ENCODE measurements around the gene RPS19.
A peak's percentile ranks its signal among the peaks of the same experiment; 100 is the strongest.

Gene RPS19

DNA sequence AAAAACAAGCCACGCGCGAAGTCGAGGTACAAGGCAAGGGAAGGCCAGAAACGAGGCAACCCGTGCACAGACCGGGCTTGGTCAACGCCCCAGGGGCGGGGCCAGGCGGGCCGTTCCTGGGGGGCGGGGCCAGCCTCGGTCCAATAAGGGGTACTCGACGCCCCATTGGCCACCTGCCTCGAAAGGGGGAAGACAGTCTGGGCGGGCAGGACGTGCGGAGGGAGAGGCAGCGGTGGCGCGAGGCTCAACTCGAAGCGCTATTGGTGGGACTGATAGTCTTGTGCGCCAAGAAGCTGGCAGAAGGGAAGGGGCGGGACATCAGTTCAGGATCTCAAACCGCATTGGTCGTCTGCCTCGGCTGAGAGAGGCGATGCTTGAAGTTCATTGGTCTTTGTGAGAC, 15.5 kb upstream of the RPS19 start, which contains the start of gene LYPD4:
LYPD4 (minus strand) TSS at position 83 of the 400 bp plus-strand sequence. CDS start 5,398 bp downstream, outside the sequence.
- Histone ChIP-seq H3K4me1 (ENCODE audit: insufficient read depth, low read length) (no peaks in the 10 kb centered on the region), H3K9ac (ENCODE audit: low read depth, low read length) (no peak within 1 kb of the TSS), H3K27me3 (ENCODE audit: insufficient read depth, low read length) (no peaks in the 10 kb centered on the region), H3K36me3 (ENCODE audit: insufficient read depth, low read depth, low read length) (no peaks in the 10 kb centered on the region), H3K27ac (ENCODE audit: low read length) (no peak within 1 kb of the TSS), H3K4me3 (ENCODE audit: low read length) (no peak within 1 kb of the TSS), H3K9me3 (ENCODE audit: insufficient read depth, low read depth, low read length) (no peaks in the 10 kb centered on the region)

DNA sequence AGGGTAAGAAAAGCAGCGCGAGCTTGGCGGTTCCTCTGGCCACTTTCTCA, 15.2 kb upstream of the RPS19 start, which contains the start of gene DMRTC2:
DMRTC2 (plus strand) TSS at position 42 of the 50 bp plus-strand sequence. CDS start 2,387 bp downstream, outside the sequence.
- H3K4me1 ChIP-seq (ENCODE audit: insufficient read depth, low read length): no peaks in the 10 kb centered on the region
- H3K27me3 ChIP-seq (ENCODE audit: insufficient read depth, low read length): no peaks in the 10 kb centered on the region
- no peaks in the 10 kb centered on the region for H3K36me3 ChIP-seq (ENCODE audit: insufficient read depth, low read depth, low read length)
- H3K9ac ChIP-seq (ENCODE audit: low read depth, low read length): no peak within 1 kb of the TSS
- H3K9me3 ChIP-seq (ENCODE audit: insufficient read depth, low read depth, low read length): no peaks in the 10 kb centered on the region
- no peak within 1 kb of the TSS for H3K27ac ChIP-seq (ENCODE audit: low read length)
- no peak within 1 kb of the TSS for H3K4me3 ChIP-seq (ENCODE audit: low read length)

DNA sequence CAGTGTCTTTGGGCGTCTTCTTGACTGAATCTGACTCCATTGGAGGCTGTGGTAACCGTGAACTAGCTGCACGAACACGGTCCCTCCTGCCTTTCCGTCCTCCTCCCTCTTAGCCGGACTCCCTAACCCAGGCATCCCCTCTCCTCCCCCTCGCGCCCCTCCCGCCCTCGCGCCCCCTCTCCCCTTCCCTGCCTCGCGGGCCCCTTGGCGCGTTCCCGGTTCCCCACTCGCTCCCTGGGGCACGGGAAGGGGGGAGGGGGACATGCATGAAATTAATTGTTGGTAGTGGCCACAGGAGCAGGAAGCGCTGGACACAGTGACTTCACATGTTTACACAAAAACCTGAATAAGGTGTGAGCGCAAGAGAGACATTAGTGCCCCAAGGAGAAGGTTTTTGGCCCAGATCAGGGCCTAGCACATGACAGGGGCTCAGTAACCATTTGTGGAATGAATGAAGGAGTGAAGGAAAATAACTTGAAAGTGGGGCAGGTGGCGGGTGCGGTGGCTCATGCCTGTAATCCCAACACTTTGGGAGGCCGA, 14.9 kb upstream of the RPS19 start:
- no peaks in the 10 kb centered on the region for H3K27me3 ChIP-seq (ENCODE audit: insufficient read depth, low read length)
- no peak overlapping the region for H3K9ac ChIP-seq (ENCODE audit: low read depth, low read length)
- H3K9me3 ChIP-seq (ENCODE audit: insufficient read depth, low read depth, low read length): no peaks in the 10 kb centered on the region
- no peaks in the 10 kb centered on the region for H3K4me1 ChIP-seq (ENCODE audit: insufficient read depth, low read length)
- no peaks in the 10 kb centered on the region for H3K36me3 ChIP-seq (ENCODE audit: insufficient read depth, low read depth, low read length)
- H3K4me3 ChIP-seq (ENCODE audit: low read length): no peak overlapping the region
- no peak overlapping the region for H3K27ac ChIP-seq (ENCODE audit: low read length)

DNA sequence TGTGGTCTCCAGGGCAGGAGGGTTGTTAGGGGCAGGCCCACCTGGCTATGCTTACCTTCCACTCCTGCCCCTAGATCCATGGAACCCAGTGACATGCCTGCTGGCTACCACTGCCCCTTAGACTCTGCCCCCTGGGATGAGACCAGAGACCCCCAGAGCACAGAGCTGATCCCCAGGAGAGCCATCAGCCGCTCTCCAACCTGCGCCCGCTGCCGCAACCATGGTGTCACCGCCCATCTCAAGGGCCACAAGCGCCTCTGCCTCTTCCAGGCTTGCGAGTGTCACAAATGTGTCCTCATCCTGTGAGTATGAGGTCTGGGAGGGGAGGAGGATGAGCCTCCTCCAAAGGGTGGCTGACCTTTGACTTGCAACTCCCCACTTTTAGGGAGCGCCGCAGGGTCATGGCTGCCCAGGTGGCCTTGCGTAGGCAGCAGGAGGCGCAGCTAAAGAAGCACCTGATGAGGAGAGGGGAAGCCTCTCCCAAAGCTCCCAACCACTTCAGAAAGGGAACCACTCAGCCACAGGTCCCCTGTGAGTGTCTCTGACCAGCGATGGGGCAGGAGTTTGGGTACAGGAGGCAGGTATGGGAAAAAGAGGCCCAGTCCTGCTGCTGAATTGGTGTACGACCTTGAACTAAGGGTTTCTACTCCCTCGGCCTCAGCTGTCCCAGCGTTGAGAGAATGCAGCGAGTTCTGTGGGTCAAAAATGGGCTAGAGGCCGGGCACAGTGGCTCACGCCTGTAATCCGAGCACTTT, 12.5 kb upstream of the RPS19 start:
- H3K27ac ChIP-seq (ENCODE audit: low read length): no peak overlapping the region
- peaks cover 5% of the 10 kb centered on the region; the same call in 1 of the 2 replicates for H3K4me1 ChIP-seq (ENCODE audit: insufficient read depth, low read length)
- no peaks in the 10 kb centered on the region for H3K27me3 ChIP-seq (ENCODE audit: insufficient read depth, low read length)
- H3K9me3 ChIP-seq (ENCODE audit: insufficient read depth, low read depth, low read length): no peaks in the 10 kb centered on the region
- H3K4me3 ChIP-seq (ENCODE audit: low read length): no peak overlapping the region
- no peaks in the 10 kb centered on the region for H3K36me3 ChIP-seq (ENCODE audit: insufficient read depth, low read depth, low read length)
- no peak overlapping the region for H3K9ac ChIP-seq (ENCODE audit: low read depth, low read length)

DNA sequence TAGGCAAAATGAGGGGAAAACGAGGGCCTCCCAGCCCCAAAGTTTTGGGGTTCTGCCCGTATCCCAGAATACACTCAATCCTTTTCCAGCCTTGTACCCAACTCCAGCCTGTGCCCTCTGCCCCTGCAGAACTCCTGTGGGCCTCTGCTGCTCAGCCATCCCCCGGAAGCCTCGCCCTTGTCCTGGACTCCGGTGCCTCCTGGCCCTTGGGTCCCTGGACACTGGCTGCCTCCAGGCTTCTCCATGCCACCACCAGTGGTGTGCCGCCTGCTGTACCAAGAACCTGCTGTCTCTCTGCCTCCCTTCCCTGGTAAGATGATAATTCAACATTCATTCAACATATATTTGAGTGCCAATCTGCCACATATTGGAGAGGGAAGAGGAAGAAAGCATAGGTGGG, 11.4 kb upstream of the RPS19 start:
- Histone ChIP-seq H3K4me1 (ENCODE audit: insufficient read depth, low read length) (peaks cover 5% of the 10 kb centered on the region; the same call in 1 of the 2 replicates), H3K27me3 (ENCODE audit: insufficient read depth, low read length) (peaks cover 4% of the 10 kb centered on the region; the same call in 1 of the 2 replicates), H3K4me3 (ENCODE audit: low read length) (no peak overlapping the region), H3K27ac (ENCODE audit: low read length) (no peak overlapping the region), H3K36me3 (ENCODE audit: insufficient read depth, low read depth, low read length) (no peaks in the 10 kb centered on the region), H3K9ac (ENCODE audit: low read depth, low read length) (no peak overlapping the region), H3K9me3 (ENCODE audit: insufficient read depth, low read depth, low read length) (no peaks in the 10 kb centered on the region)

DNA sequence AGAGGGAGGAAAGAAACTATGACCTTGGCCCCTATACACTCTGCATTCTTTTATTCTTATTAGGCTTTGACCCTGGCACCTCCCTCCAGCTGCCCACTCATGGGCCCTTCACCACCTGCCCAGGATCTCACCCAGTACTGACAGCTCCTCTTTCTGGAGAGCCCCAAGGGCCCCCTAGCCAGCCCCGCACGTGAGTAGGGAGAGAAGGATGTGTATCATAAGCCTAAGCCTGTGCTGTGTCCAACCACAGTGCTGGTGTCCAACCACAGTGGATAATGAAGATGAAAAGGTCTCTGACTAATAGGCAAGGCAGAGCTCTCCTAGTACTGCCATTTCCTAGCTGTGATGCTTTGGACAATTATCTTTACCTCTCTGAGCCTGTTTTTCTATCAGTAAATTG, 11.0 kb upstream of the RPS19 start:
- H3K27me3 ChIP-seq (ENCODE audit: insufficient read depth, low read length): peaks cover 8% of the 10 kb centered on the region; the same call in 1 of the 2 replicates
- no peak overlapping the region for H3K4me3 ChIP-seq (ENCODE audit: low read length)
- H3K4me1 ChIP-seq (ENCODE audit: insufficient read depth, low read length): peaks cover 5% of the 10 kb centered on the region; the same call in 1 of the 2 replicates
- H3K9me3 ChIP-seq (ENCODE audit: insufficient read depth, low read depth, low read length): no peaks in the 10 kb centered on the region
- no peak overlapping the region for H3K27ac ChIP-seq (ENCODE audit: low read length)
- no peak overlapping the region for H3K9ac ChIP-seq (ENCODE audit: low read depth, low read length)
- H3K36me3 ChIP-seq (ENCODE audit: insufficient read depth, low read depth, low read length): no peaks in the 10 kb centered on the region

DNA sequence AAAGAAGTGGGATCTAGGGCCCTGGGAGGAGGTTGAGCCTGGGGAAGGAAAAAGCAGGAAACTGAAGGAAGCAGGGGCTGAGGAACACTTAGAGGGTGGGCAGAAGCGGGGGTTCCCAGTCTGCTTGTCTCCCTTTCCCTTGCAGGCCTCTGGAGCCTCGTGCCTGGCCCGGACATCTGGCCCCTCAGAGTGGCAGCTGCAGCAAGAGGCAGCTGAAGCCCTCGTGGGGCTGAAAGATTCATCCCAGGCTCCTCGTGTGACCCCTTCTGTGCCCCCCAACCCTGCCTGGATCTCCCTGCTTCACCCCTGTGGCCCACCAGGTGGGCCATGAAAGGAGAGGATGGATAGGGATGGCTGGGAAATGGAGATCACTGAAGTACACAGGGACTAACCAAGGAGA, 9.7 kb upstream of the RPS19 start:
- Histone ChIP-seq H3K4me1 (ENCODE audit: insufficient read depth, low read length) (peaks cover 5% of the 10 kb centered on the region; the same call in 1 of the 2 replicates), H3K27me3 (ENCODE audit: insufficient read depth, low read length) (peaks cover 17% of the 10 kb centered on the region; the same call in 1 of the 2 replicates), H3K27ac (ENCODE audit: low read length) (no peak overlapping the region), H3K9me3 (ENCODE audit: insufficient read depth, low read depth, low read length) (no peaks in the 10 kb centered on the region), H3K4me3 (ENCODE audit: low read length) (no peak overlapping the region), H3K9ac (ENCODE audit: low read depth, low read length) (no peak overlapping the region), H3K36me3 (ENCODE audit: insufficient read depth, low read depth, low read length) (no peaks in the 10 kb centered on the region)

DNA sequence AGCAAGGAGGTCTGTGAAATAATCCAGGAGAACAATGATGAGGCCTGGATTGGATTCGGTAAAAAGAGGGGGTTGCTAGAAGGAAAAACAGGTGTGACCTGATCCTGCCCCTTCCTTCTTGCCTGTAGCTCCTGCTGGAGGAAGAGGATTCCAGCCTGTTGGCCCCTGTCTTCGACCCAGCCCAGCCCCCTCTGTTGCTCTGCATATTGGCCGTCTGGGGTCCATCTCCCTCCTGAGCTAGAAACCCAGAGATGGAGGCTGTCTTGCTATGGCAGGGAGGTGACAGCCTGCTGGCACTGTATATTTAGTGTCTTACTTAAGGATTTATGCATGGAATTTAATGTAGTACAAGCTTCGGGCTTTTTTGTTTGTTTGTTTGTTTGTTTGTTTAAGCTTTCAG, 8.6 kb upstream of the RPS19 start:
- Histone ChIP-seq H3K9me3 (ENCODE audit: insufficient read depth, low read depth, low read length) (no peaks in the 10 kb centered on the region), H3K27ac (ENCODE audit: low read length) (no peak overlapping the region), H3K4me3 (ENCODE audit: low read length) (no peak overlapping the region), H3K9ac (ENCODE audit: low read depth, low read length) (peak overlapping the region; percentile 8; the same call in 1 of the 2 replicates), H3K36me3 (ENCODE audit: insufficient read depth, low read depth, low read length) (no peaks in the 10 kb centered on the region), H3K27me3 (ENCODE audit: insufficient read depth, low read length) (peaks cover 17% of the 10 kb centered on the region; the same call in 1 of the 2 replicates), H3K4me1 (ENCODE audit: insufficient read depth, low read length) (peaks cover 5% of the 10 kb centered on the region; the same call in 1 of the 2 replicates)

DNA sequence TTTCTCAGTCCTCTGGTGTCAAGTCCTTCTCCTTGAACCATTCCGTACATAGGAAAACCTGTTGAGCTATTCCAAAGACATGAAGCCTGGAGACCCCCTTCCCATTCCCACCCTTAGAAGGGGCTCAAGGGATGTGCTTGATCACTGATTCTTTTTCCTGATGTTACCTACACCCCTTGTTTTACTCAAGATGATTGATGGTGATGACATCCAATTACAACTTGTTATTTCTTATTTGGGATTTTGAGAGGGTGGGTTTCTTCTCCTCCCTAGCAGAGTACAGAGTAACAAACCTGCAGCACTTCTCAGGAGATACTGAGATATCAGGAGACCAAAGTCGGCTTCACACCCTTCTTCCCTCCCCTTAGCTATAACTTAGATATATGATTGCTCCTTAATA, 6.7 kb upstream of the RPS19 start:
- H3K9me3 ChIP-seq (ENCODE audit: insufficient read depth, low read depth, low read length): no peaks in the 10 kb centered on the region
- no peaks in the 10 kb centered on the region for H3K36me3 ChIP-seq (ENCODE audit: insufficient read depth, low read depth, low read length)
- H3K27me3 ChIP-seq (ENCODE audit: insufficient read depth, low read length): peaks cover 17% of the 10 kb centered on the region; the same call in 1 of the 2 replicates
- H3K27ac ChIP-seq (ENCODE audit: low read length): no peak overlapping the region
- no peak overlapping the region for H3K4me3 ChIP-seq (ENCODE audit: low read length)
- H3K4me1 ChIP-seq (ENCODE audit: insufficient read depth, low read length): peaks cover 5% of the 10 kb centered on the region; the same call in 1 of the 2 replicates
- H3K9ac ChIP-seq (ENCODE audit: low read depth, low read length): no peak overlapping the region

DNA sequence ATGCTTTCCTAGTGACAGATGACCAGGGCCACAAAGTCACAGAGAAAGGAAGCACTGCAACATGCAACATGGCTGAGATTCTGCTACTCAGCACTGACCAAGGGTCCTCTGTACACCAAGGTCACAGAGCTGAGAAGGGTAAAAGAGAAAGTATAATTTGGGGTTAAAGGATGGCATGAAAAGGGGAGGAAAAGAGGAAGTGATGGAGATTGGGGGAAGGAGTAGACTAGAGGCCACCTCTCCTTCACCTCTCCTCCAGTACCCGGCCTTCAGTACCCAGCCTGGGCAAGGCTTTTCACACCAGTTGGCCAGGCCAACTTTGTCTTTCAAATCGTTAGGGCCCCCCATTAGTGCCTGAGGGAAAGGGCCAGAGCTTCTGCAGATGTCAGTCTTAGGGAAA, 6.3 kb upstream of the RPS19 start:
- Histone ChIP-seq H3K9me3 (ENCODE audit: insufficient read depth, low read depth, low read length) (no peaks in the 10 kb centered on the region), H3K4me3 (ENCODE audit: low read length) (no peak overlapping the region), H3K27ac (ENCODE audit: low read length) (no peak overlapping the region), H3K9ac (ENCODE audit: low read depth, low read length) (no peak overlapping the region), H3K36me3 (ENCODE audit: insufficient read depth, low read depth, low read length) (no peaks in the 10 kb centered on the region), H3K27me3 (ENCODE audit: insufficient read depth, low read length) (peaks cover 17% of the 10 kb centered on the region; the same call in 1 of the 2 replicates), H3K4me1 (ENCODE audit: insufficient read depth, low read length) (peaks cover 5% of the 10 kb centered on the region; the same call in 1 of the 2 replicates)

DNA sequence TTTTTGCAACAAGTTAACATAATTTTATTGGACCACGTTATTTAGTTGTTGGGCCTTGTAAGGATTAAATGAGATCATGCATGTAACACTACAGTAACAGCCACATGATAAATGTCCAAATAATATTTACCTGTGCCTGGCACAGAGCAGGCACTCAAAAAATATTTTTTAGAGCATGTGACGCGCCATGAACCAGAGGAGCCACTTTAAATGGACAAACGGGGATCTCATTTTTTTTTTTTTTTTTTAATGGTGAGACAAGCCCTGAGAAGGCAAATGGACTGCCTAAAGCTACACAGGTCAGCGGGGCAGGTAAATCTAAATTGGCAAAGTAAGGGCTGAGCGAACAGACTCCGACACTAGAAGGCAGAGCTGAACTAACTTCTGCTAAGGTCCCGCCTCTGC, 840 bp upstream of the RPS19 start:
- H3K9me3 ChIP-seq (ENCODE audit: insufficient read depth, low read depth, low read length): no peaks in the 10 kb centered on the region
- peak overlapping the region; percentile 57 for H3K27ac ChIP-seq (ENCODE audit: low read length)
- peaks cover 7% of the 10 kb centered on the region; the same call in 1 of the 2 replicates for H3K27me3 ChIP-seq (ENCODE audit: insufficient read depth, low read length)
- H3K4me1 ChIP-seq (ENCODE audit: insufficient read depth, low read length): peaks cover 30% of the 10 kb centered on the region
- peaks cover 38% of the 10 kb centered on the region for H3K36me3 ChIP-seq (ENCODE audit: insufficient read depth, low read depth, low read length)
- H3K9ac ChIP-seq (ENCODE audit: low read depth, low read length): peak overlapping the region; percentile 71; the same call in 1 of the 2 replicates
- H3K4me3 ChIP-seq (ENCODE audit: low read length): peak overlapping the region; percentile 59

DNA sequence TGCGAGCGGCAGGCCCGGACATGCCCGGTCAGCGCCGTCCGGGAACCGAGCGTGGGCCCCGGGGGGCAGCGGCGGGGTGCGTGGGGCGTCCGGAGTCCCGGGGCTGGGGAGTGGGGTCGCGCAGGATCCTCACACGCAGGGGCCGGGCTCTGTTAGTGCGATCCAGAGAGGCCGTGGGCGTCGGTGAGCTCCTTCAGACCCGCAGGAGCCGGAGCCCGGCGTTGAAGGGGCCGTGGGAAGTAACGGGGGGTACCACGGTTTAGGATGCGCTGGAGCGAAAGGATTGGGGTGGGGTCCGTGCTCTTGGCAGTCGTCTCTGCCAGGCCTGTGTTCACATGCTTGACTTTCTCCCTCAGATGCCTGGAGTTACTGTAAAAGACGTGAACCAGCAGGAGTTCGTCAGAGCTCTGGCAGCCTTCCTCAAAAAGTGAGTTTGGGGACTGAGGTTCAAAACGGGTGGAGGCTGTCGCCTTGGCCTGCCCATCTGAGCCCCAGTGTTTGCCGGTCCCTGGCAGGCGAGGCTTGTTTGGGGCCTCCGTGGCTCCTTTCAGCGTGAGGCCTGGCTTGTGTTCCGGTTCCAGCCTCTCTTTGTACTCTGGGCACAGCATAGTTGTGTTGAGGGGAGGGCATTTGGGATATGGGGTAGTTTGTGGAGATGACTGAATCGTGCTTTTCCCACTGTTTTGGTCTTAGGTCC, 512 bp downstream of the RPS19 start:
- H3K9me3 ChIP-seq (ENCODE audit: insufficient read depth, low read depth, low read length): no peaks in the 10 kb centered on the region
- H3K27me3 ChIP-seq (ENCODE audit: insufficient read depth, low read length): no peaks in the 10 kb centered on the region
- peaks cover 35% of the 10 kb centered on the region for H3K4me1 ChIP-seq (ENCODE audit: insufficient read depth, low read length)
- H3K27ac ChIP-seq (ENCODE audit: low read length): peak overlapping the region; percentile 97
- H3K36me3 ChIP-seq (ENCODE audit: insufficient read depth, low read depth, low read length): peaks cover 52% of the 10 kb centered on the region
- H3K9ac ChIP-seq (ENCODE audit: low read depth, low read length): peak overlapping the region; percentile 100
- peak overlapping the region; percentile 100 for H3K4me3 ChIP-seq (ENCODE audit: low read length)

Data from iPS-20b (cell line).